GM12891 (cell line): ENCODE measurements around the gene RNF5.

Source experiments
- POLR2AphosphoS5 ChIP-seq: IDR thresholded peaks from 2 replicates; pipeline ENCODE4 v1.6.1; 2011; ENCODE audit warnings: low read depth, low read length, control low read depth
- TAF1 ChIP-seq: IDR thresholded peaks from 2 replicates; pipeline ENCODE4 v1.6.1; 2011; ENCODE audit warnings: low read depth, low read length, control low read depth

GRCh38 chr6:32220021-32220420 is 41.8 kb downstream of the RNF5 start:
- TF ChIP-seq TAF1 (no peak), POLR2AphosphoS5 (no peak)
